Bladder microvascular endothelial cell (primary cell): ENCODE results near the gene ASTL. TPM values are rescaled to one million over a fixed set of nuclear protein-coding genes. Genes with fewer than 3 reads are reported as not detected.

Experiments used
- total RNA-seq: library from RNA; depleted of rRNA; stranded (reverse); fragments of >200 nt; gene quantifications from 2 replicates; pipeline ENCODE4 v1.2.3, GENCODE V29; 2014

The ASTL gene
- not detected in 2 replicates for total RNA-seq

DNA sequence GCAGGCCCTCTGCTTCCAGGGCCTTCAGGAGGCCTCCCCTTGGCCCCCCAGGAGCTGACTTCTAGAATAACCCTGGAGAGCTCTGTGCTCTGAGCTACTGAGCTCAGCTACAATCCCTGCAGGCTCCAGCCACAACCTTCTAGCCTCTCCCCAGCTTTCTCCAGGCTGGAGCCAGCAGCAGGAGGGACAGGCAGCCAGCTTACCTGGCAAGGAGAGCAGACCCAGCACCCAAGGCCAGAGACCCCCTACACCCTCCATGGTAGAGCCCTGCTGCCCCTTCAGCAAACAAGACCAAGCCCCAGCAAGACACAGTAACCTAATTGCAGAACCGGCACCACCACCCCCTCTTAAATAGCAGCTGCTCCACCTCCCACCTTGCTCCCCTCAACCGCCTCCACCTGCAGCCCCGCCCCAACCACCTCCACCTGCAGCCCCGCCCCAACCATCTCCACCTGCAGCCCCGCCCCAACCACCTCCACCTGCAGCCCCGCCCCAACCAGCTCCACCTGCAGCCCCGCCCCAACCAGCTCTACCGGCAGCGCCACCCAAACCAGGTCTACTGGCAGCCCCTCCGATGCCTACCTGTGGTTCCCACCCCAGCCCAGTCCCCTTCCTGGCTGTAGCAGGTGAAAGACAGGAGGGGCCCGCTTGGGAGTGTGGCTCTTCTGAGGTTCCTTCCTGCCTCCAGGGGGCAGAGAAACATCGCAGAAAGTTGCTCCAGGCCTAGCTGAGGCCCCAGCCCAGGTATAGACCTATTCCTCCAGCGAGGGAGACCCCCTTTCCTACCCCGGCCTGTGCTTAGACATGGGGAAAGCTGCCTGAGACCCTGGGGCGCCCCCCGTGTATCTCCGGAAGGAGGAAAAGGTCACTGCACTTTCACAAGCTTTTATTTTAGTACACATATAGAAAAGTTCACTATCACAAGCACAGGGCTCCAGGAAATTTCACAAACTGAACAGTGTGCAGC is at the start of gene ASTL:
TSS of gene ASTL (minus strand) at position 324 of the 967 bp plus-strand sequence. CDS start at position 258, 66 bp downstream.

DNA sequence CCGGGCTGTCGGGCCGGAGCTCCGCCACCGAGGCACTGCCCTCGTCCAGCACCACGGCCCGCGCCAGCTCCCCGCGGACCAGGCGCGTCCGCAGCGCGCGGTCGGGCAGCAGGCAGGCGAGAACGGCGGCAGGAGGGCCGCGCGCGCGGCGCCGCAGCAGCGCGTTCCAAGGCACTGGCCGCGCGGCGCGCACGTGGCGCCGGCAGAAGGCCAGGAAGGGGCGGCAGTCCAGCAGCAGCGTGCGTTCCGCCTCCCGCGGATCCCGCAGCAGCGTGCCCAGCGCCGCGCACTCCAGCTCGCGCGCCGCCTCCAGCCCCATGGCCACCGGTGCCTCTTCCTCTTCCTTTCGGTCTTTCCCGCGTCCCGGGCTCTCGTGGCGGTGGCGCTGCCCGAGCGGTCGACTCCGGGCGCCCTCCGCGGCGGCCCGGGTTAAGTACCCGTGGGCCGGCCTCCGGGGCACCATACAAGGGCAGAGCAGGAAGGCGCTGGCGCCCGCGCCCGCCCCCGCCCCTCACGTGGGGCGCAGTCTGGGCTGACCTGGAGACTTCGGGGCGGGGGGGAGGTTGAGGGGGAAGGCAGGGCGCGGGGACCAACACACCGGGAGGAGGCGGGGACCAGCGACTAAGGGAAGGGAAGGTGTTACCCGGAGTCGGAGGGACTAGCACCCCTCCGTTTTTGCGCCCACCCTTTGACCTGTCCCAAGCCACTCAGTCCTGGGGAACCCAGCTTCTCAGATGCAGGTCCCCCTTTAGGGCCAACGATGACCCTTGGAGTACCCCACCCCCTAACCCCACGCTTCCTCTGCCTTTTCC is 6.9 kb upstream of the ASTL start, which contains the start of gene DUSP2:
TSS of gene DUSP2 (minus strand) at position 405 of the 812 bp plus-strand sequence. CDS start at position 319, 86 bp downstream.

DNA sequence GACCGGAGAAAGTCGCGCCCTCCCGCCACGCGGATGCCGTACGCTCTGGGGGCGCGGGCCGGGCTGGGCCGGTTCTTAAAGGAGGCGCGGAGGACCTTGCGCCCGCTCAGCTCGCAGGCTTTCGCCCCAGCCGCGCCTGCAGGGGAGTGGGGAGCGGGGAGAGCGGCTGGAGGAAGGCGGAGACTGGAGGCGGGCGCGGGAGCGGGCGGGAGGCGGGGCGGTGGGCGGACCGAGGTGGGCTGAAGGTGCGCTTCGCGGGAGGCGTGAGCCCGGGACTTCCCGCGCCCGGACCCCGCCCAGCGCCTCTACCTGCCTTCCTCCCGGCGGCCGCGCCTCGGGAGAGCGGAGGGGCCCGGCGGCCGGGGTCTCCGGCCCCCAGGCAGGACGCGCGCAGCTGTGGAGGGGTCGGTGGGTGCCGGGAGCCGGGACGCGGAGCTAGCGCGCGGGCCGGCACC is 21.9 kb downstream of the ASTL start, which contains the start of gene ADRA2B:
TSS of gene ADRA2B (minus strand) at position 148 of the 455 bp plus-strand sequence. CDS start 422 bp downstream, outside the sequence.

Other genes with a start within 250 kb of the ASTL start
- 18.8 and 68.9 TPM in 2 replicates for gene ANKRD36C, start 146.7 kb downstream of the ASTL start, total RNA-seq
- 11.3 and 13.9 TPM in 2 replicates for gene GPAT2, start 103.6 kb downstream of the ASTL start, total RNA-seq
- gene ADRA2B, start 21.9 kb downstream of the ASTL start, total RNA-seq: 0.06 TPM in 1 of 2 replicates, not detected in the other
- 0.49 and 0.63 TPM in 2 replicates for gene DUSP2, start 6.9 kb upstream of the ASTL start, total RNA-seq
- 122 and 254 TPM in 2 replicates for gene STARD7, start 70.3 kb upstream of the ASTL start, total RNA-seq
- gene TMEM127, start 127.5 kb upstream of the ASTL start, total RNA-seq: 13.0 and 24.8 TPM in 2 replicates
- 54.2 and 92.6 TPM in 2 replicates for gene CIAO1, start 127.7 kb upstream of the ASTL start, total RNA-seq
- 49.4 and 106 TPM in 2 replicates for gene SNRNP200, start 167.0 kb upstream of the ASTL start, total RNA-seq
- gene ITPRIPL1, start 186.8 kb upstream of the ASTL start, total RNA-seq: 4.7 and 11.0 TPM in 2 replicates
- gene NCAPH, start 197.3 kb upstream of the ASTL start, total RNA-seq: 13.3 and 23.6 TPM in 2 replicates